ENCODE results near the gene HSDL1.

The HSDL1 gene

DNA sequence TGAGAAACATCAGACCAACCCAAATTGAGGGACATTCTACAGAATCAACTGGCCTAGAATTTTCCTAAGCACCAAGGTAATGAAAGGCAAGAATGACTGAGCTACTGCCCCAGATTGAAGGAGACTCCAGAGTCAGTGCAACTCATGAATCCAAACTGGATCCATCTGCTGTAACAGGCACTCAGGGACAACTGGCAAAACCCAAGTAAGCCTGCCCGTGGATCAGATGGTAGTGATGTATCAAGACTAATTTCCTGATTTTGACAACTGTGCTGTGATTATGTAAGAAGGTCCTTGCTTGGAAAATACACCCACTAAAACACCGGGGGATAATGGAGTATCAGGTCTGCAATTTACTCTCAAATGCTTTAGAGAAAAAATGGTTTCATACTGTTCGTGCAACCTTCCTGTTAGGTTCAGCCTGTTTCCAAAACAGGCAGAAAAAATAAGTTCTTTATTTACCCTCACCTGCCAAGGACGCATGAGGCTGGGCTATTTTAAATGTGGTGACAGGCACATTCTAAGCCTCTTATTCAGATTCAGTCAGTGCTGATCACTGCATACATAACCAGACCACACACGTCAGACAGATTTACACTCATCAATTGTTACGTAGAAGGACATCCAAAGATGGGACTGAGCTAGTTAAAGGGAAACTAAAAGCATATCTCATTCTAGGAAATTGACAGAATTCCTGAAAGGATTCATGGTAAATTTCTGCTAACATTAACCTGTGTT is 35.2 kb downstream of the HSDL1 start:
- no peak for DNase-seq (ENCODE audit: low read depth in 2 of 2, low spot score in 1 of 2)

- no peak for DNase-seq (ENCODE audit: low read depth in 2 of 2, low spot score in 1 of 2)
These were observed 37.1 kb downstream of the HSDL1 start for GRCh38 chr16:84107921-84108320.

GRCh38 chr16:84105948-84106740 is 38.8 kb downstream of the HSDL1 start:
- no peak for DNase-seq (ENCODE audit: low read depth in 2 of 2, low spot score in 1 of 2)

- no peak for DNase-seq (ENCODE audit: low read depth in 2 of 2, low spot score in 1 of 2)
These were observed 39.6 kb downstream of the HSDL1 start for GRCh38 chr16:84105301-84105815.

DNA sequence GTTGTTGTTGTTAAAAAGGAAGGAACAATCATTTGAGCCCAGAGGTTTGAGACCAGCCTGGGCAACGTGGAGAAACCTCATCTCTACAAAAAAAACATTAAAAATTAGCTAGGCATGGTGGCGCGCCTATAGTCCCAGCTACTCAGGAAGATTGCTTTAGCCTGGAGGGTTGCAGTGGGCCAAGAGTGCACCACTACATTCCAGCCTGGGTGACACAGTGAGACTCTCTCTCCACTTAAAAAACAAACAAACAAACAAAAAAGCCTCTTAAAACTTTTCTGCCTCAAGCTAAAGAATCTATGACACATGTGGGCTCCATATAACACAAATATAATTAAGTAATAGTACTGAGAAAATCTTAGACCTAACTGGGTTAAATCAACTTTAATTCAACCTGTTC is 40.7 kb downstream of the HSDL1 start:
- DNase-seq (ENCODE audit: low read depth in 2 of 2, low spot score in 1 of 2), result no peak

DNA sequence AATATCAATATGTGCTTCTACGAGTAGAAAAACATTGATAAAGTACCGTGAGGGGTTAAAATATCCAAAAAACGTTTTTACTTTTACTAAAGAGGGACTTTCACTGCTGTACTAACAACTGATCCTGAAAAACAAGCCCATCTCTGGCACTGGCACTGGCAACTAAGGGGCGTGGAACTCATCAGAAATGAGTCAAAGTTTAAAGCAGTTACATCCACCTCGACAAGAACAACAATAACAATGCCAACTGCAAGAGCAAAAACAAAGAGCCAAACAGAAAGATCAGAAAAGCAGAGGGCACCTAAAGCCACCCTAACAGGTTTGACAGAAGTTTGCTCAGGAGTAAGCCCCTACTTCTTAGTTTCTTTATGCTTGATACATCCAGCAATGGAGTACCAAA is 41.3 kb downstream of the HSDL1 start:
- DNase-seq (ENCODE audit: low read depth in 2 of 2, low spot score in 1 of 2), result no peak

DNA sequence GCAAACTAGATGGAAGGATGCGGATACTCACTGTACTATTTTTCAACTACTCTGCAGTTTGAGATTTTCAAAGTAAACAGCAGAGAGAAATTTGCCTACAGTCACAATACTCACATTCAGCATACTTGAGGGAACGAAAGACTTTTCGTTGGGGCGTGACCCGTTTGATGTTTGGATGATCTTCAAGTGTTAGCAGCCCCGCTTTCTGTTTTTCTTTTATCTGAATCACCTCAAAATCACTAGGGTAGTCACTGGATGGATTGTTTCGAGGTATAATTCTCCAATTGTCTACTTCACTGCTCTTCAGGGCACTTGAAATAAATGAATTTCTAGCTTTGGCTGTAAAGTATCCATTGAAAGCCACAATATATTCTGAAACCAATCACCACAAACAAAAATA is 46.0 kb downstream of the HSDL1 start:
- DNase-seq (ENCODE audit: low read depth in 2 of 2, low spot score in 1 of 2), result no peak

GRCh38 chr16:84096447-84097005 is 48.5 kb downstream of the HSDL1 start:
- DNase-seq (ENCODE audit: low read depth in 2 of 2, low spot score in 1 of 2), result no peak

DNA sequence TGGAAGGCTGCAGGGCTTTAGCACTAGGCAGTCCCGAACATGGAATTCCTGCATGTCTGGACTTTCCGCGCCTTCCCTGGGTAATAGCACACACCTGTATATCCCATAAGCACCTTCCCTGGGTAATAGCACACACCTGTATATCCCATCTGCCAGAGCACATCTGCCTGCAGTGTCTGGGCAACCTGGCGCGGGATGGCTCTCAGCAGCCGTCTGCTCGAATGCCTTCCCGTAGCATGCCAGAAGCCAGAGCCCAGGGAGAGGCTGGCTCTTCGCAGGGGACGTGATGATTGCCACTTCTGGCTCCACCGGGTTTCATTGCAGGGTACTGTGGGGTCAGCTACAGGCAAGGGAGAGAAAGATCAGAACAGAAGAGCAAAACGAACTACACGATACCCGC is 49.5 kb downstream of the HSDL1 start:
- no peak for DNase-seq (ENCODE audit: low read depth in 2 of 2, low spot score in 1 of 2)

DNA sequence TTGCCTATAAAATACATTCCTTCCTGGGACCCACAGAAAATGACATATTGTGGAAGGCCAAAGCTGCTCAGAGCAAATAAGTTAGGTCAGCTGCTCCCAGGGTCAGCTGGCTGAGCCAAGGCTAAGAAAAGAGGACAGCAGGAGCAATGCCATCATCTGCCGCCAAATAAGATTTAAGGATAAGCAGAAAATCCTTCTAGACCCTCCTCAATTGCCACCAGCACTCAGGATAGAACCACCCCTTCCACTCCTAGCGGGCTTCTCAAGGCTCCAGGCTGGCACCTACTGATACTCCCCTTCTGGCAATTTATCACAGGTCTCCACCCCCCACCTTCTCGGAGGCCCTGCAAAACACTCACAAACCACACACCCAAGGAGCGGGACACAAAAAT is 51.1 kb downstream of the HSDL1 start:
- no peak for DNase-seq (ENCODE audit: low read depth in 2 of 2, low spot score in 1 of 2)

GRCh38 chr16:84093120-84093878 is 51.7 kb downstream of the HSDL1 start:
- no peak for DNase-seq (ENCODE audit: low read depth in 2 of 2, low spot score in 1 of 2)

- DNase-seq (ENCODE audit: low read depth in 2 of 2, low spot score in 1 of 2), result no peak
These were observed 53.5 kb downstream of the HSDL1 start for GRCh38 chr16:84091460-84091859.

DNA sequence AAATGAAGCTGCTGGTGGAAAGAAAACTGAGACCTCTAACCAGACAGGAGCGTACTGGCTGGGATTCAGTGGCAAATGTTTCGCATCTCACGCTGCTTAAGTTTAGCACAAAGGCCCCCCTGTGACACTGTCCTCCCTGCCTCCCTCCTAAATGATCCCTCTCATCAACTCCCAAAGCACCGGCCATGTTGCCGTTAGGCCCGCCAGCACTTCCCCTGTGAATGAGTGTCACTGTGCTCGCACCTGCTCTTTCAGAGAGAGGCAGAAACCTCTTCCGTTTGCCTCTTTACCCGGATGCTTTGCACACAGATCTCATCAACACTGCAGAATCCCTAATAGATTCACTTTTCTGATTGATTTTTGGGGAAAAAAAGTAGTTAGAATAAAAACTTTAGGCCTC is 54.8 kb downstream of the HSDL1 start:
- DNase-seq (ENCODE audit: low read depth in 2 of 2, low spot score in 1 of 2), result no peak

GRCh38 chr16:84088695-84089395 is 56.1 kb downstream of the HSDL1 start:
- no peak for DNase-seq (ENCODE audit: low read depth in 2 of 2, low spot score in 1 of 2)

GRCh38 chr16:84087466-84088151 is 57.4 kb downstream of the HSDL1 start:
- DNase-seq (ENCODE audit: low read depth in 2 of 2, low spot score in 1 of 2), result no peak

DNA sequence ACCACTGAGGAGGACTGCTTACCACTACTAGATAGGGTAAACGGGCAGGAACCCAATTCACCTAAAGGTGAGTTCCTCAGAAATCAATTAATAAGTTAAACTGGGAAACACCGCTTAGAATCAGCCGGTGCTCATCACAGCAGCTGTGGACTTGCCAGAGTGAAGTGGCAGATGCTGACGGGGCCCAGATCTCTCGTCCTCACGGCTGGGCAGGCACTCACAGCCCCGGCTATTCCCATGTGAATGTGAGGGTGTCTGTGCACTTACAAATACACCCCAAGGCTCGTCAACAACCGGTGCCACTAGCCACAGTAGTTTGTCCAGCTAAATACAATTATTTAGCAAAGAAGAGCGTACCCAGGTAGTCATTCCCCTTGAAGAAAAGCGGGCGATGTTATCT is 58.0 kb downstream of the HSDL1 start:
- DNase-seq (ENCODE audit: low read depth in 2 of 2, low spot score in 1 of 2), result no peak

DNA sequence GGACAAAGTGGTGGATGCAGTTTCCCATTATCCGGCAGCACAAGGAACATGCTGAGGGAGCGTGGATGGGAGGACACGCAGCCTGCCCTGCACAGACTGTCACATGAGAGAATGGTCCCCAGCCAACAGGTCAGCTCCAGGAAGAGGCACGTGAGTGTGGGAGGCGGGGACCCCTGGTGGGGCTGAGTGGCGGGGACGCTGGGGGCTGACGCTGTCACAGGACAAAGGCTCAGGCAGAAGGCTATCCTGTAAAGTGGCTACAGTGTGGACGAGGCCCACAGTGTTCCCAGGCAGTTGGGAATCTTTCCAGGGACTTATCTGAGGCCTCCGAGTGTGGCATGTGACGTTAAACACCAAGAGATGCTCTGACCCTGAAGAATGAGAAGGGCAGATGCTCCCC is 58.6 kb downstream of the HSDL1 start:
- DNase-seq (ENCODE audit: low read depth in 2 of 2, low spot score in 1 of 2), result no peak

DNA sequence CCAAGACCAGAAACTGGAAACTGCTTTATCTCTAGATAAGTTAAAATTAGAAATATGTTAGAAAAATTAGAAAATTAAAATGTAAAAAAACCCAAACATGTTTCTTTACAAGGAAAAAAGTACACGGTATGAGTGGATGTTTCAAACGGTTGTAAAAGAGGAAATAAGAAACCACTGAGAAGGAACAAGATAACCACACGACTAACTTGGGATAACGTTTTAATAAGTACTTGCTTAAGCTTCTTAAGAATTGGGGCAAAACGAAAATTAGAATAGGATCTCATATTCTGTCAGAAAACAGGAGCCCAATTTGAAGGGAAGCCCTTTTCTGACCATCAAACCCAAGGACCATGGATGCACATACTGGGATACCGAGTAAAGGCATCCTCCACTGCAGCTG is 59.2 kb downstream of the HSDL1 start:
- no peak for DNase-seq (ENCODE audit: low read depth in 2 of 2, low spot score in 1 of 2)

GRCh38 chr16:84085271-84085667 is 59.7 kb downstream of the HSDL1 start:
- no peak for DNase-seq (ENCODE audit: low read depth in 2 of 2, low spot score in 1 of 2)

DNA sequence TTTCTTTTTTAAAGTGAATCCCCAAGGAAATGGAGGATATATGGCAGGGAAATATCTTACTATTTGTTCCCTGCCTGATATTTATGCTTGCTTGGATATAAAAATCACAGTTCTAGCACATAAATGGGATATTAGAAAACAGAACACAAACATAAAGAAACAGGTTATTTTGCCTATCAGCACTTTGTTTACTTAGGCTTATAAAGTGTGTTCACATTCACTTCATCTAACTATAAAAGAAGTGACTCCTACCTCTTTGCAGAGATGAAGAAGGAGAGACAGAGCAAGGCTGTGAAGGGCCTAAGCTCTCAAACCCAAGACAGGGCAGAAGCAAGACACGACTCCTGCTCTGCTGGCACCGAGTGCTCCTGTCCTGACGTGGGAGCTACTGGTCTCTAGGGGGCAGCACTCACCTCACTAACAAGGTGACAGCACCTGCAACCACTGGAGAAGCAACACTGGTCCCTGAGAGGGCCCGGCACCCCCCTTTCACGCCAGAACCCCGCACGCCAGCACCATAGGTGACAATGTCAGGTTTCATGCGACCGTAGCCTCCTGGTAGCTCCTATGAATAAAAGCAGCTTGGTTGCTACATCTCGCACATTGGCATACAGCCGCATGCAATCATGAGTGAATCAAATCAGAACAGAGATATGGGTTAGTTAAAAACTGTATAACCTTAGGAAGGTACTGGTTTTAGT is 60.3 kb downstream of the HSDL1 start:
- DNase-seq (ENCODE audit: low read depth in 2 of 2, low spot score in 1 of 2), result peak; percentile 24 to 35
